Liver (tissue), 9 donors: ENCODE measurements around the gene CCM2. TPM values are rescaled to one million over a fixed set of nuclear protein-coding genes. Genes with fewer than 3 reads are reported as not detected.

Experiments
- DNase-seq: peaks from one replicate; pipeline ENCODE4 v3.0.0-alpha.2; 2017; ENCODE audit warnings: low spot score
- H3K27ac ChIP-seq, 2 donors: one replicate each; pipeline ENCODE4 v1.7.0; 2013; ENCODE audit warnings: inconsistent platforms in 2 of 2, low read length in 2 of 2, control low read depth in 1 of 2, low read depth in 1 of 2, mild to moderate bottlenecking in 1 of 2
- H3K27me3 ChIP-seq, 4 donors: one replicate each; pipeline versions ENCODE4 v1.6.1 to v1.7.0; 2013; ENCODE audit warnings: low read length in 3 of 4, inconsistent platforms in 1 of 4, mild to moderate bottlenecking in 1 of 4, moderate library complexity in 1 of 4; ENCODE audit not compliant: control insufficient read depth in 4 of 4, insufficient read depth in 4 of 4
- H3K36me3 ChIP-seq, 4 donors: one replicate each; pipeline versions ENCODE4 v1.6.1 to v1.7.0; 2013; ENCODE audit warnings: low read length in 3 of 4, mild to moderate bottlenecking in 3 of 4, low read depth in 1 of 4, moderate library complexity in 1 of 4; ENCODE audit not compliant: control insufficient read depth in 4 of 4, insufficient read depth in 3 of 4
- H3K4me1 ChIP-seq, 4 donors: one replicate each; pipeline versions ENCODE4 v1.6.1 to v1.7.0; 2013; ENCODE audit warnings: low read length in 3 of 4, mild to moderate bottlenecking in 3 of 4, moderate library complexity in 1 of 4; ENCODE audit not compliant: control insufficient read depth in 4 of 4, insufficient read depth in 4 of 4
- H3K4me3 ChIP-seq, 3 donors: one replicate each; pipeline versions ENCODE4 v1.6.1 to v1.7.0; 2013; ENCODE audit warnings: low read length in 3 of 3, control low read depth in 1 of 3, low read depth in 1 of 3, mild to moderate bottlenecking in 1 of 3
- H3K9ac ChIP-seq, 2 donors: one replicate each; pipeline ENCODE4 v1.7.0; 2013; ENCODE audit warnings: low read length in 2 of 2, mild to moderate bottlenecking in 2 of 2, moderate library complexity in 2 of 2, control low read depth in 1 of 2, low read depth in 1 of 2
- H3K9me3 ChIP-seq, 4 donors: one replicate each; pipeline versions ENCODE4 v1.6.1 to v1.7.0; 2013; ENCODE audit warnings: low read length in 3 of 4; ENCODE audit not compliant: control insufficient read depth in 4 of 4
- EGR1 ChIP-seq, 2 donors: IDR thresholded peaks; 2 replicates each; pipeline ENCODE4 v1.6.1; 2016 to 2018; ENCODE audit warnings: antibody characterized with exemption in 2 of 2, low read depth in 2 of 2
- FOXA1 ChIP-seq: IDR thresholded peaks from 2 replicates; pipeline ENCODE4 v1.6.1; 2016; ENCODE audit warnings: antibody characterized with exemption
- FOXA2 ChIP-seq: IDR thresholded peaks from 2 replicates; pipeline ENCODE4 v1.6.1; 2016; ENCODE audit warnings: antibody characterized with exemption
- GABPA ChIP-seq, 2 donors: IDR thresholded peaks in 1 of 2; conservative IDR thresholded peaks in 1 of 2; 2 replicates each; pipeline ENCODE4 v1.6.1; 2016; ENCODE audit warnings: antibody characterized with exemption in 2 of 2, mild to moderate bottlenecking in 1 of 2, moderate library complexity in 1 of 2
- HNF4A ChIP-seq, 2 donors: conservative IDR thresholded peaks; 2 replicates each; pipeline ENCODE4 v1.6.1; 2016; ENCODE audit warnings: antibody characterized with exemption in 2 of 2, mild to moderate bottlenecking in 2 of 2
- HNF4G ChIP-seq: IDR thresholded peaks from 2 replicates; pipeline ENCODE4 v1.6.1; 2016; ENCODE audit warnings: antibody characterized with exemption
- JUND ChIP-seq, 2 donors: IDR thresholded peaks; 2 replicates each; pipeline ENCODE4 v1.6.1; 2016; ENCODE audit warnings: antibody characterized with exemption in 2 of 2
- NR2F2 ChIP-seq: IDR thresholded peaks from 2 replicates; pipeline ENCODE4 v1.6.1; 2016; ENCODE audit warnings: antibody characterized with exemption
- RAD21 ChIP-seq, 2 donors: IDR thresholded peaks; 2 replicates each; pipeline ENCODE4 v1.6.1; 2016; ENCODE audit warnings: antibody characterized with exemption in 2 of 2, mild to moderate bottlenecking in 2 of 2
- TAF1 ChIP-seq: conservative IDR thresholded peaks from 2 replicates; pipeline ENCODE4 v1.6.1; 2016; ENCODE audit warnings: antibody characterized with exemption, mild to moderate bottlenecking
- YY1 ChIP-seq: IDR thresholded peaks from 2 replicates; pipeline ENCODE4 v1.6.1; 2016; ENCODE audit warnings: antibody characterized with exemption, mild to moderate bottlenecking
- WGBS: extraction: QIAGEN DNeasy Blood & Tissue Kit; methylation state at CpG from one replicate; pipeline ENCODE4 v1.1.7; 2013; 5-methylcytosine and 5-hydroxymethylcytosine counted together
- polyA plus RNA-seq, 2 donors: library from polyadenylated mRNA; stranded (reverse) in 1 of 2; unstranded in 1 of 2; fragments of 200-250 nt in 1 of 2; fragments of >200 nt in 1 of 2; fragmentation: Nextera tagmentation in 1 of 2; extraction: Ambion mirVana in 1 of 2; gene quantifications; one replicate each; pipeline versions ENCODE4 v1.2.1 to v1.2.3, GENCODE V29; 2013 to 2015
- total RNA-seq, 2 donors: library from RNA; depleted of rRNA; stranded (reverse); fragments of >200 nt; gene quantifications; one replicate each; pipeline ENCODE4 v1.2.3, GENCODE V29; 2014
- TF ChIP-seq, protein P1 (sequence below): IDR thresholded peaks from 2 replicates; pipeline ENCODE4 v1.6.1; 2016; ENCODE audit warnings: antibody characterized with exemption
- TF ChIP-seq, protein P2 (sequence below): IDR thresholded peaks from 2 replicates; pipeline ENCODE4 v1.6.1; 2016; ENCODE audit warnings: antibody characterized with exemption
- TF ChIP-seq, protein P3 (sequence below): IDR thresholded peaks from 2 replicates; pipeline ENCODE4 v1.6.1; 2016; ENCODE audit warnings: antibody characterized with exemption, mild to moderate bottlenecking
- TF ChIP-seq, protein P4 (sequence below): fragments of 150-350 bp; IDR thresholded peaks from 2 replicates; pipeline ENCODE4 v1.5.1; 2017; ENCODE audit warnings: improper control_type of control experiment, low read depth, low read length; ENCODE audit not compliant: missing input control
- TF ChIP-seq, protein P5 (sequence below): IDR thresholded peaks from 2 replicates; pipeline ENCODE4 v1.6.1; 2016; ENCODE audit warnings: antibody characterized with exemption
- donor health status: healthy.
- donor health status: healthy.
- donor health status: healthy.
- donor health status: healthy.
- donor health status: healthy.

The CCM2 gene
- total and polyA plus RNA-seq, 4 donors = 26.3 to 65.0 (median 47.5) TPM

DNA sequence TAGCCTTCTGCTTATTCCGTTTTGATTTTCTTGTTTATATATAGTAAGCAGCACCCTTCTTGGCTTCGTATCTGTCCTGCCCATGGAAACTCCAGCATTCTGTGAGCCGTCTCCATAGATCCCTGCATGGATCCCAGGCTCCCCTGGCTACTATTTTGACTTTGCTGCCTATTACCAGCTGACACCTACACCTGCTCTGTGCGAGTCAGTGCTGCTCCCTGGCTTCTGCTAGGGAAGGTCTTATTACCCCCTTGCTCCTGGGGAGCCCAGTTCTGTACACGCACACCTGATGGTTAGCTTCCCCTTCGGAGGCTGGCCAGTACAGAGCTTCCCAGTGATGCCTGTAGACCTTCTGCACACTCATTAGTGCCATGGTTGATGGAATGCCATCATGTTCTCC, 53.4 kb downstream of the CCM2 start:
- Histone ChIP-seq H3K9ac (no peak overlapping the region), H3K27ac (no peak overlapping the region), H3K4me1 (peaks cover 0 to 3% (median 0%) of the 10 kb centered on the region in 4 donors), H3K4me3 (no peak overlapping the region), H3K9me3 (no peaks in the 10 kb centered on the region), H3K36me3 (peaks cover 0 to 9% (median 3%) of the 10 kb centered on the region in 4 donors), H3K27me3 (no peaks in the 10 kb centered on the region)
- TF ChIP-seq, protein P1, sequence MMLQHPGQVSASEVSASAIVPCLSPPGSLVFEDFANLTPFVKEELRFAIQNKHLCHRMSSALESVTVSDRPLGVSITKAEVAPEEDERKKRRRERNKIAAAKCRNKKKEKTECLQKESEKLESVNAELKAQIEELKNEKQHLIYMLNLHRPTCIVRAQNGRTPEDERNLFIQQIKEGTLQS = no peak
- TF ChIP-seq JUND (IDR thresholded peaks at IDR 0.05) (no peak), HNF4A (conservative IDR thresholded peaks at IDR 0.05) (no peak), FOXA1 (no peak)
- TF ChIP-seq, protein P2, sequence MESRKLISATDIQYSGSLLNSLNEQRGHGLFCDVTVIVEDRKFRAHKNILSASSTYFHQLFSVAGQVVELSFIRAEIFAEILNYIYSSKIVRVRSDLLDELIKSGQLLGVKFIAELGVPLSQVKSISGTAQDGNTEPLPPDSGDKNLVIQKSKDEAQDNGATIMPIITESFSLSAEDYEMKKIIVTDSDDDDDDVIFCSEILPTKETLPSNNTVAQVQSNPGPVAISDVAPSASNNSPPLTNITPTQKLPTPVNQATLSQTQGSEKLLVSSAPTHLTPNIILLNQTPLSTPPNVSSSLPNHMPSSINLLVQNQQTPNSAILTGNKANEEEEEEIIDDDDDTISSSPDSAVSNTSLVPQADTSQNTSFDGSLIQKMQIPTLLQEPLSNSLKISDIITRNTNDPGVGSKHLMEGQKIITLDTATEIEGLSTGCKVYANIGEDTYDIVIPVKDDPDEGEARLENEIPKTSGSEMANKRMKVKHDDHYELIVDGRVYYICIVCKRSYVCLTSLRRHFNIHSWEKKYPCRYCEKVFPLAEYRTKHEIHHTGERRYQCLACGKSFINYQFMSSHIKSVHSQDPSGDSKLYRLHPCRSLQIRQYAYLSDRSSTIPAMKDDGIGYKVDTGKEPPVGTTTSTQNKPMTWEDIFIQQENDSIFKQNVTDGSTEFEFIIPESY = no peak
- 81% methylated on average over 6 of the region's 6 CpGs for WGBS
- DNase-seq = no peak

DNA sequence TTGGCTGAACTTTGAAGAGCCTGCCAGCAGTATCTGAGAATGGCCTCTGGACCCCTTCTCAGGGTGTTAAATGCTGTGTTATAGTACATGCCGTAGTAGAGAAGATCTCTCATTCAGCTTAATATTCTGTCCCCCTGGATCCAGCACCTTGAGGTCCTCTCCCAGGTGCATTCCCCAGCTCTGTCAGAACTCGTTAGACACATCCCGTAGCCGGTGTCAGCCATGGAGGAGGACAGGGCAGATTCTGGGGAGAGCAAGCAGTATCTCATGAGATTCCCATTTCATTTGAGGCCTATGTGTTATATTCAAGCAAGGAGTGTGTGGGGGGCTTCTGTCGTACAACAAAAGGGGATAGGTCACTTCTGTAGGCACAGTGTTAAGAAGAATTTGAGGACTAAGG, 53.9 kb downstream of the CCM2 start:
- H3K9me3 ChIP-seq = no peaks in the 10 kb centered on the region
- no peaks in the 10 kb centered on the region for H3K27me3 ChIP-seq
- no peak overlapping the region for H3K27ac ChIP-seq
- WGBS = 96% methylated on average over 5 of the region's 5 CpGs
- peaks cover 0 to 3% (median 0%) of the 10 kb centered on the region in 4 donors for H3K4me1 ChIP-seq
- TF ChIP-seq TAF1 (no peak), FOXA1 (no peak), RAD21 (IDR thresholded peaks at IDR 0.05) (no peak), EGR1 (IDR thresholded peaks at IDR 0.05; ENCODE audit: low read depth in 2 of 2) (no peak)
- TF ChIP-seq, protein P1 = no peak
- H3K9ac ChIP-seq = no peak overlapping the region
- no peak for DNase-seq
- H3K36me3 ChIP-seq = peaks cover 0 to 9% (median 3%) of the 10 kb centered on the region in 4 donors
- H3K4me3 ChIP-seq = no peak overlapping the region

DNA sequence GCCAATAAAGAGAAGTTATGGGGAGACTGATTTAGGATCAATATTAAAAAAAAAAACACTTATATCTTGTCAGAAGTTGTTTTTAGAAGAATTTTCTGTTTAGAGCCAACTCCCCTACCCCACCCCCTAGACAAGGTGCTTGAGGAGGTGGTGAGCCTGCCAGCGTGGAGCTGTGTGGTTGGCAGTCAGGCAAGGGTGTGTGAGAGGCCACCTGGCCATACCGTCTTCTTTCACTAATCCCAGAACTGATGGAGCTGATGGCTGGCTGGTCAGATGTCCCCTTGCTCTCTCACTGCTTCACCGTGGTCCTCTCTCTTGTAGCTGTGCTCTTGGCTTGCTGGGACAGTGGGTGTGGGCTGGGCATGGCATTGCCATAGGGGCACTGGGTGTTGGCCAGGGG, 54.4 kb downstream of the CCM2 start:
- Histone ChIP-seq H3K4me3 (no peak overlapping the region), H3K9me3 (no peaks in the 10 kb centered on the region), H3K36me3 (peaks cover 0 to 9% (median 3%) of the 10 kb centered on the region in 4 donors), H3K27me3 (no peaks in the 10 kb centered on the region), H3K9ac (no peak overlapping the region), H3K27ac (no peak overlapping the region), H3K4me1 (peaks cover 0 to 3% (median 0%) of the 10 kb centered on the region in 4 donors)
- 93% methylated on average over 3 of the region's 3 CpGs for WGBS
- DNase-seq = no peak
- TF ChIP-seq, protein P3, sequence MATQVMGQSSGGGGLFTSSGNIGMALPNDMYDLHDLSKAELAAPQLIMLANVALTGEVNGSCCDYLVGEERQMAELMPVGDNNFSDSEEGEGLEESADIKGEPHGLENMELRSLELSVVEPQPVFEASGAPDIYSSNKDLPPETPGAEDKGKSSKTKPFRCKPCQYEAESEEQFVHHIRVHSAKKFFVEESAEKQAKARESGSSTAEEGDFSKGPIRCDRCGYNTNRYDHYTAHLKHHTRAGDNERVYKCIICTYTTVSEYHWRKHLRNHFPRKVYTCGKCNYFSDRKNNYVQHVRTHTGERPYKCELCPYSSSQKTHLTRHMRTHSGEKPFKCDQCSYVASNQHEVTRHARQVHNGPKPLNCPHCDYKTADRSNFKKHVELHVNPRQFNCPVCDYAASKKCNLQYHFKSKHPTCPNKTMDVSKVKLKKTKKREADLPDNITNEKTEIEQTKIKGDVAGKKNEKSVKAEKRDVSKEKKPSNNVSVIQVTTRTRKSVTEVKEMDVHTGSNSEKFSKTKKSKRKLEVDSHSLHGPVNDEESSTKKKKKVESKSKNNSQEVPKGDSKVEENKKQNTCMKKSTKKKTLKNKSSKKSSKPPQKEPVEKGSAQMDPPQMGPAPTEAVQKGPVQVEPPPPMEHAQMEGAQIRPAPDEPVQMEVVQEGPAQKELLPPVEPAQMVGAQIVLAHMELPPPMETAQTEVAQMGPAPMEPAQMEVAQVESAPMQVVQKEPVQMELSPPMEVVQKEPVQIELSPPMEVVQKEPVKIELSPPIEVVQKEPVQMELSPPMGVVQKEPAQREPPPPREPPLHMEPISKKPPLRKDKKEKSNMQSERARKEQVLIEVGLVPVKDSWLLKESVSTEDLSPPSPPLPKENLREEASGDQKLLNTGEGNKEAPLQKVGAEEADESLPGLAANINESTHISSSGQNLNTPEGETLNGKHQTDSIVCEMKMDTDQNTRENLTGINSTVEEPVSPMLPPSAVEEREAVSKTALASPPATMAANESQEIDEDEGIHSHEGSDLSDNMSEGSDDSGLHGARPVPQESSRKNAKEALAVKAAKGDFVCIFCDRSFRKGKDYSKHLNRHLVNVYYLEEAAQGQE = no peak
- TF ChIP-seq EGR1 (IDR thresholded peaks at IDR 0.05; ENCODE audit: low read depth in 2 of 2) (no peak), HNF4G (no peak), TAF1 (no peak), FOXA2 (no peak), HNF4A (conservative IDR thresholded peaks at IDR 0.05) (no peak), NR2F2 (no peak), JUND (IDR thresholded peaks at IDR 0.05) (no peak), FOXA1 (no peak), GABPA (IDR thresholded peaks at IDR 0.05 in 1 of 2, conservative IDR thresholded peaks at IDR 0.05 in 1 of 2) (no peak), YY1 (no peak)
- TF ChIP-seq, protein P4, sequence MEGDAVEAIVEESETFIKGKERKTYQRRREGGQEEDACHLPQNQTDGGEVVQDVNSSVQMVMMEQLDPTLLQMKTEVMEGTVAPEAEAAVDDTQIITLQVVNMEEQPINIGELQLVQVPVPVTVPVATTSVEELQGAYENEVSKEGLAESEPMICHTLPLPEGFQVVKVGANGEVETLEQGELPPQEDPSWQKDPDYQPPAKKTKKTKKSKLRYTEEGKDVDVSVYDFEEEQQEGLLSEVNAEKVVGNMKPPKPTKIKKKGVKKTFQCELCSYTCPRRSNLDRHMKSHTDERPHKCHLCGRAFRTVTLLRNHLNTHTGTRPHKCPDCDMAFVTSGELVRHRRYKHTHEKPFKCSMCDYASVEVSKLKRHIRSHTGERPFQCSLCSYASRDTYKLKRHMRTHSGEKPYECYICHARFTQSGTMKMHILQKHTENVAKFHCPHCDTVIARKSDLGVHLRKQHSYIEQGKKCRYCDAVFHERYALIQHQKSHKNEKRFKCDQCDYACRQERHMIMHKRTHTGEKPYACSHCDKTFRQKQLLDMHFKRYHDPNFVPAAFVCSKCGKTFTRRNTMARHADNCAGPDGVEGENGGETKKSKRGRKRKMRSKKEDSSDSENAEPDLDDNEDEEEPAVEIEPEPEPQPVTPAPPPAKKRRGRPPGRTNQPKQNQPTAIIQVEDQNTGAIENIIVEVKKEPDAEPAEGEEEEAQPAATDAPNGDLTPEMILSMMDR = no peak
- TF ChIP-seq, protein P2 = no peak
- TF ChIP-seq, protein P1 = no peak
- TF ChIP-seq, protein P5, sequence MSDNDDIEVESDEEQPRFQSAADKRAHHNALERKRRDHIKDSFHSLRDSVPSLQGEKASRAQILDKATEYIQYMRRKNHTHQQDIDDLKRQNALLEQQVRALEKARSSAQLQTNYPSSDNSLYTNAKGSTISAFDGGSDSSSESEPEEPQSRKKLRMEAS = no peak
